Testis (tissue), 2 donors: Measurements from ENCODE around the gene BMPR1A.

Experiments used
- POLR2A ChIP-seq: fragments of 450-650 bp; IDR thresholded peaks from one replicate; pipeline ENCODE4 v1.6.1; 2017; ENCODE audit warnings: antibody characterized with exemption, mild to moderate bottlenecking, moderate library complexity
- TF ChIP-seq, protein P1 (sequence below), 3 experiments: fragments of 450-650 bp in 2 of 3; fragments of 200-600 bp in 1 of 3; sonication (generic) in 1 of 3; IDR thresholded peaks; one replicate each; pipeline ENCODE4 v1.5.1; 2016 to 2019; ENCODE audit warnings: antibody characterized with exemption in 3 of 3, mild to moderate bottlenecking in 2 of 3, moderate library complexity in 1 of 3

DNA sequence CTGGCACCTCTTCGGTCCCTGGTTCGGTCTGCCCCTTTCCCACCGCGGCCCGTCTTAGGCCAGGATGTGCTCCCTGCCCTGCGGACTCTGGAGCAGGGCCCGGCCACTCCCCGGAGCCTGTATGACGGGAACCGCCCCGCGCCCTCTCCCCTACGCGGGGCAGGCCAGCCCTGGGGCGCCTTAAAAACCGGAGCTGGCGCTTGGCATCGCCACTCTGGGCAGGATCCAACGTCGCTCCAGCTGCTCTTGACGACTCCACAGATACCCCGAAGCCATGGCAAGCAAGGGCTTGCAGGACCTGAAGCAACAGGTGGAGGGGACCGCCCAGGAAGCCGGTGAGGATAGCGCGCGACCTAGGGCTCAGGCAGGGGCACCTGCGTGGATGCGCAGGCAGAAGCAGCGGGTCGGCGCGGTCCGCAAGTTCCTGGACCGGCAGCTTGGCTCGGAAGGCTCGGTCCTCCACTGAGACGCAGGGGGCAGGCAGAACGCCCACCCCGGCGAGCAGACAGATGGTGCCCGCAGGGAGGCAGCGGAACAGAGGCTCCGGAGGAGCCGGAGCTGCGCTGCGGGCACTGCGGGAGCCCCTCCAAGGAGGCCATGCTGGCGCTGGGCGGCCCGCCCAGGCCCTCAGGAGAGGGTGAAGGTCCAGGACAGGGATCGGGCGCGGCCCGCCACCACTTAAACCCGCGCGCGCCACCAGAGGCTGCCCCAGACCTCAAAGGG, 212.0 kb downstream of the BMPR1A start, which contains the start of gene ADIRF:
- TF ChIP-seq, protein P1, sequence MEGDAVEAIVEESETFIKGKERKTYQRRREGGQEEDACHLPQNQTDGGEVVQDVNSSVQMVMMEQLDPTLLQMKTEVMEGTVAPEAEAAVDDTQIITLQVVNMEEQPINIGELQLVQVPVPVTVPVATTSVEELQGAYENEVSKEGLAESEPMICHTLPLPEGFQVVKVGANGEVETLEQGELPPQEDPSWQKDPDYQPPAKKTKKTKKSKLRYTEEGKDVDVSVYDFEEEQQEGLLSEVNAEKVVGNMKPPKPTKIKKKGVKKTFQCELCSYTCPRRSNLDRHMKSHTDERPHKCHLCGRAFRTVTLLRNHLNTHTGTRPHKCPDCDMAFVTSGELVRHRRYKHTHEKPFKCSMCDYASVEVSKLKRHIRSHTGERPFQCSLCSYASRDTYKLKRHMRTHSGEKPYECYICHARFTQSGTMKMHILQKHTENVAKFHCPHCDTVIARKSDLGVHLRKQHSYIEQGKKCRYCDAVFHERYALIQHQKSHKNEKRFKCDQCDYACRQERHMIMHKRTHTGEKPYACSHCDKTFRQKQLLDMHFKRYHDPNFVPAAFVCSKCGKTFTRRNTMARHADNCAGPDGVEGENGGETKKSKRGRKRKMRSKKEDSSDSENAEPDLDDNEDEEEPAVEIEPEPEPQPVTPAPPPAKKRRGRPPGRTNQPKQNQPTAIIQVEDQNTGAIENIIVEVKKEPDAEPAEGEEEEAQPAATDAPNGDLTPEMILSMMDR (IDR thresholded peaks at IDR 0.05), result no peak
- TF ChIP-seq POLR2A, result no peak
